Measurements from ENCODE around the gene DAB1. TPM values are rescaled to one million over a fixed set of nuclear protein-coding genes. Genes with fewer than 3 reads are reported as not detected.
"Not testable (repeated sequence)": the region's sequence is repeated elsewhere in the genome, so short reads cannot be mapped to it uniquely, and the experiment has no call there.

The DAB1 gene
- total RNA-seq, 4 donors from 2014 or later: 0.22 TPM; not detected in 3

- intact Hi-C loops (cut with DNase I; ENCODE audit: low total_unique reads): no loop called here
- no peak for DNase-seq
- no peaks in the 10 kb centered on the region for H3K9me3 ChIP-seq
- no peak overlapping the region for H3K27ac ChIP-seq
- H3K4me1 ChIP-seq: no peaks in the 10 kb centered on the region
- H3K27me3 ChIP-seq: no peaks in the 10 kb centered on the region
- H3K36me3 ChIP-seq: no peaks in the 10 kb centered on the region
- ATAC-seq: no peak
- in situ Hi-C loops (cut with MboI; ENCODE audit: low sequenced_read_pairs in 4 of 4): no loop called here
- no peak overlapping the region for H3K4me3 ChIP-seq
- TF ChIP-seq POLR2A (IDR thresholded peaks at IDR 0.05): no peak
- no peak for TF ChIP-seq CTCF (IDR thresholded peaks at IDR 0.05 in 4 of 5, conservative IDR thresholded peaks at IDR 0.05 in 1 of 5)
Observed at GRCh38 chr1:57089855-57090254, 334.0 kb downstream of the DAB1 start.

- H3K4me3 ChIP-seq: no peak overlapping the region
- ATAC-seq: no peak
- H3K36me3 ChIP-seq: no peaks in the 10 kb centered on the region
- no peaks in the 10 kb centered on the region for H3K27me3 ChIP-seq
- H3K9me3 ChIP-seq: no peaks in the 10 kb centered on the region
- no peaks in the 10 kb centered on the region for H3K4me1 ChIP-seq
- in situ Hi-C loops (cut with MboI; ENCODE audit: low sequenced_read_pairs in 4 of 4) (no loop called here), intact Hi-C loops (cut with DNase I; ENCODE audit: low total_unique reads) (no loop called here)
- no peak overlapping the region for H3K27ac ChIP-seq
- no peak for TF ChIP-seq CTCF (IDR thresholded peaks at IDR 0.05 in 4 of 5, conservative IDR thresholded peaks at IDR 0.05 in 1 of 5)
- TF ChIP-seq POLR2A (IDR thresholded peaks at IDR 0.05): no peak
- no peak for DNase-seq
Observed at GRCh38 chr1:57089221-57089620, 334.6 kb downstream of the DAB1 start.

DNA sequence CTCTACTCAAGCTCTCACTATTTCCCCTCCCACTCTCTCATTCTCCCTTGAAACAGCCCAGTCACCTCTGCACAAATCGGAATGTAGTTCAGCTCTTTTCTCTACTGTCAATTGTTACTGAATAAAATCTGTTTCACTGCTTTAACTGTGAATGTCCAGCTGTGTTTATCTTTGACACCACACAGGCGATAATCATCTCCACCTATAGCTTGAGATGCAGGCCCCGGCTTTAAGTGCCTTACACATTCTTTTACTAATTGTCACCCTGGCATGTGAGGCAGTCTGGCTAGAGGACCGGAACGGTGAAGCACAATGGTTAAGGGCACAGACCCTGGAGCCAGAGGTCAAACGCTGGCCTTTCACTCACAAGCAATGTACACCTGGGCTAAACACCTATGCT lies 335.2 kb downstream of the DAB1 start:
- DNase-seq (no peak), ATAC-seq (no peak)
- no peaks in the 10 kb centered on the region for H3K36me3 ChIP-seq
- H3K4me3 ChIP-seq: no peak overlapping the region
- in situ Hi-C loops (cut with MboI; ENCODE audit: low sequenced_read_pairs in 4 of 4) (no loop called here), intact Hi-C loops (cut with DNase I; ENCODE audit: low total_unique reads) (no loop called here)
- no peaks in the 10 kb centered on the region for H3K27me3 ChIP-seq
- no peaks in the 10 kb centered on the region for H3K9me3 ChIP-seq
- no peak for TF ChIP-seq CTCF (IDR thresholded peaks at IDR 0.05 in 4 of 5, conservative IDR thresholded peaks at IDR 0.05 in 1 of 5)
- no peak for TF ChIP-seq POLR2A (IDR thresholded peaks at IDR 0.05)
- no peaks in the 10 kb centered on the region for H3K4me1 ChIP-seq
- no peak overlapping the region for H3K27ac ChIP-seq

GRCh38 chr1:57087660-57088059 lies 336.2 kb downstream of the DAB1 start:
- H3K4me3 ChIP-seq; H3K27me3 ChIP-seq; H3K9me3 ChIP-seq; DNase-seq; H3K4me1 ChIP-seq; H3K36me3 ChIP-seq; in situ Hi-C loops (cut with MboI; ENCODE audit: low sequenced_read_pairs in 4 of 4); intact Hi-C loops (cut with DNase I; ENCODE audit: low total_unique reads): not testable (repeated sequence)
- ATAC-seq: peak; percentile 33 to 55
- H3K27ac ChIP-seq: peak overlapping the region in 1 of 4 donors; percentile 44

GRCh38 chr1:57086154-57086553 lies 337.7 kb downstream of the DAB1 start:
- intact Hi-C loops (cut with DNase I; ENCODE audit: low total_unique reads): no loop called here
- peaks cover 0 to 5% of the 10 kb centered on the region in 2 donors for H3K4me1 ChIP-seq

More at GRCh38 chr1:57086154-57086553, 337.7 kb downstream of the DAB1 start:
- H3K36me3 ChIP-seq: no peaks in the 10 kb centered on the region
- in situ Hi-C loops (cut with MboI; ENCODE audit: low sequenced_read_pairs in 4 of 4): no loop called here
- H3K4me3 ChIP-seq: no peak overlapping the region
- H3K27me3 ChIP-seq: no peaks in the 10 kb centered on the region
- ATAC-seq (no peak), DNase-seq (no peak)
- H3K9me3 ChIP-seq: no peaks in the 10 kb centered on the region
- no peak overlapping the region for H3K27ac ChIP-seq
- TF ChIP-seq POLR2A (IDR thresholded peaks at IDR 0.05) (no peak), CTCF (IDR thresholded peaks at IDR 0.05 in 4 of 5, conservative IDR thresholded peaks at IDR 0.05 in 1 of 5) (no peak)
